H1 (cell line): ENCODE measurements around the gene RNF10. TPM values are rescaled to one million over a fixed set of nuclear protein-coding genes. Genes with fewer than 3 reads are reported as not detected.

Experiments
- ATF2 ChIP-seq: IDR thresholded peaks from 2 replicates; pipeline ENCODE4 v1.6.1; 2012; ENCODE audit warnings: low read length, inconsistent platforms
- CHD7 ChIP-seq: fragments of 300-600 bp; sonication (generic); IDR thresholded peaks from 2 replicates; pipeline ENCODE4 v1.7.1; 2012; ENCODE audit warnings: low read length, moderate library complexity, mild to moderate bottlenecking, inconsistent platforms; ENCODE audit not compliant: insufficient replicate concordance
- HDAC6 ChIP-seq: IDR thresholded peaks from one replicate; pipeline ENCODE4 v1.7.1; 2012; ENCODE audit warnings: low read depth, mild to moderate bottlenecking, inconsistent platforms, low read length, moderate library complexity
- POU5F1 ChIP-seq: IDR thresholded peaks from 2 replicates; pipeline ENCODE4 v1.6.1; 2011; ENCODE audit warnings: low read depth, mild to moderate bottlenecking, low read length, moderate library complexity
- RXRA ChIP-seq: IDR thresholded peaks from 2 replicates; pipeline ENCODE4 v1.6.1; 2011; ENCODE audit warnings: low read depth, mild to moderate bottlenecking, low read length, moderate library complexity; ENCODE audit not compliant: insufficient read depth
- SIN3A ChIP-seq, 2 experiments: IDR thresholded peaks in 1 of 2; conservative IDR thresholded peaks in 1 of 2; 2 replicates each; pipeline ENCODE4 v1.6.1; 2011 to 2012; ENCODE audit warnings: low read length in 2 of 2, improper control_type of control experiment in 1 of 2, low read depth in 1 of 2, mild to moderate bottlenecking in 1 of 2
- polyA plus RNA-seq, 7 experiments: library from polyadenylated mRNA; depleted of rRNA in 3 of 7; stranded (reverse) in 5 of 7; unstranded in 2 of 7; fragments of >200 nt in 5 of 7; fragments of 200-250 nt in 2 of 7; gene quantifications; 1 replicate in 5 of 7; 2 replicates in 1 of 7; 4 replicates in 1 of 7; pipeline versions ENCODE4 v1.2.1 to v1.2.3, GENCODE V29; 2011 to 2013; ENCODE audit warnings: missing spikeins in 2 of 7, mixed read lengths in 2 of 7
- total RNA-seq: library from RNA; stranded (reverse); fragmentation: NEBNext Ultra II Directional; extraction: Animal tissue kit (Norgen Biotek cat#: 25700); gene quantifications from 2 replicates; pipeline ENCODE4 v1.2.1, GENCODE V29; 2021

RNF10 gene
- total and polyA plus RNA-seq, 2 of the 8 experiments (the other 6 are each of a cell fraction or from before 2014, with no cell fraction given): 71.6 to 171 TPM

- TF ChIP-seq CHD7: no peak
- TF ChIP-seq ATF2: no peak
- TF ChIP-seq POU5F1: no peak
- no peak for TF ChIP-seq SIN3A (conservative IDR thresholded peaks at IDR 0.05 in 1 of 2, IDR thresholded peaks at IDR 0.05 in 1 of 2; ENCODE audit: low read depth in 1 of 2, low read length in 2 of 2)
- no peak for TF ChIP-seq RXRA
- TF ChIP-seq HDAC6: no peak
These were observed 11.9 kb downstream of the RNF10 start (continued) for GRCh38 chr12:120546050-120546386.
